MM.1S (cell line): ENCODE measurements around the gene CCNJL.

ENCODE experiments used
- CTCF ChIP-seq: fragments of 300-600 bp; sonication (generic); IDR thresholded peaks from 2 replicates; pipeline ENCODE4 v1.5.1; 2016; ENCODE audit warnings: antibody characterized with exemption, low read length, mixed read lengths
- EZH2 ChIP-seq: fragments of 300-600 bp; sonication (generic); optimal IDR thresholded peaks from 2 replicates; pipeline ENCODE3; 2017; ENCODE audit warnings: low read depth, mild to moderate bottlenecking, antibody characterized with exemption, low read length, mixed read lengths

- TF ChIP-seq EZH2 (no peak), CTCF (no peak)
Observed at GRCh38 chr5:160293901-160294561, 18.3 kb downstream of the CCNJL start.
